Measurements from ENCODE around the gene TTLL8.
"Not testable (repeated sequence)": the region's sequence is repeated elsewhere in the genome, so short reads cannot be mapped to it uniquely, and the experiment has no call there.

Gene TTLL8

GRCh38 chr22:50088096-50088495 lies 30.0 kb upstream of the TTLL8 start:
- ChIA-PET POLR2A (no interaction called here), CTCF (no interaction called here)
- DNase-seq (ENCODE audit: extremely low spot score) = no peak
- TF ChIP-seq FOXM1 (IDR thresholded peaks at IDR 0.05; ENCODE audit: borderline replicate concordance) = no peak

GRCh38 chr22:50087646-50088045 lies 29.5 kb upstream of the TTLL8 start:
- DNase-seq (ENCODE audit: extremely low spot score) = no peak
- no peak for TF ChIP-seq LEF1 (IDR thresholded peaks at IDR 0.05; ENCODE audit: borderline replicate concordance)
- TF ChIP-seq CTBP1 (IDR thresholded peaks at IDR 0.05; ENCODE audit: borderline replicate concordance) = no peak
- TF ChIP-seq ZNF384 (IDR thresholded peaks at IDR 0.05) = no peak
- TF ChIP-seq HDGF (IDR thresholded peaks at IDR 0.05; ENCODE audit: borderline replicate concordance) = no peak
- POLR2A ChIA-PET = no interaction called here
- CTCF ChIA-PET = no interaction called here

- DNase-seq (ENCODE audit: extremely low spot score); CTCF ChIA-PET; POLR2A ChIA-PET: not testable (repeated sequence)
Measured at GRCh38 chr22:50086975-50087374, 28.9 kb upstream of the TTLL8 start.

GRCh38 chr22:50086526-50086925 lies 28.4 kb upstream of the TTLL8 start:
- DNase-seq (ENCODE audit: extremely low spot score) = no peak
- ChIA-PET CTCF (interaction anchor here (0.8 to 1.3 kb wide), 2 partner anchors 27 to 56 kb away, joined by 4 read pairs; no protein-coding TSS in a partner anchor), POLR2A (no interaction called here)
- TF ChIP-seq CTBP1 (IDR thresholded peaks at IDR 0.05; ENCODE audit: borderline replicate concordance) = no peak
- TF ChIP-seq SP1 (IDR thresholded peaks at IDR 0.05) = no peak
- no peak for TF ChIP-seq FOXM1 (IDR thresholded peaks at IDR 0.05; ENCODE audit: borderline replicate concordance)
- no peak for TF ChIP-seq SUZ12 (IDR thresholded peaks at IDR 0.05)
- no peak for TF ChIP-seq FOXK2 (IDR thresholded peaks at IDR 0.05)
- TF ChIP-seq BHLHE40 (IDR thresholded peaks at IDR 0.05; ENCODE audit: borderline replicate concordance) = no peak
- TF ChIP-seq ARNT (IDR thresholded peaks at IDR 0.05) = no peak
- no peak for TF ChIP-seq ZNF384 (IDR thresholded peaks at IDR 0.05)
- no peak for TF ChIP-seq ELF4 (IDR thresholded peaks at IDR 0.05)
- no peak for TF ChIP-seq NFRKB (IDR thresholded peaks at IDR 0.05)
- no peak for TF ChIP-seq LEF1 (IDR thresholded peaks at IDR 0.05; ENCODE audit: borderline replicate concordance)
- TF ChIP-seq FOXA1 (IDR thresholded peaks at IDR 0.05) = no peak
- TF ChIP-seq TARDBP (IDR thresholded peaks at IDR 0.05) = no peak

GRCh38 chr22:50085211-50085972 lies 27.3 kb upstream of the TTLL8 start, which contains the start of gene MLC1:
MLC1 (minus strand) TSS chr22:50085426; CDS start chr22:50084902, 524 bp downstream.
- peak; percentile 28 for DNase-seq (ENCODE audit: extremely low spot score)
- TF ChIP-seq L3MBTL2 (conservative IDR thresholded peaks at IDR 0.05) (peak; percentile 54), ELF4 (IDR thresholded peaks at IDR 0.05) (no peak)
- POLR2A ChIA-PET = interaction anchor here (1.1 to 1.9 kb wide), 3 partner anchors 20 to 29 kb away, joined by 3 to 8 read pairs (median 3); no protein-coding TSS in a partner anchor
- CTCF ChIA-PET = interaction anchor here (0.5 to 1.3 kb wide), 4 partner anchors 26 to 243 kb away, joined by 4 read pairs; no protein-coding TSS in a partner anchor

- no peak for DNase-seq (ENCODE audit: extremely low spot score)
- CTCF ChIA-PET = no interaction called here
- TF ChIP-seq ELF4 (IDR thresholded peaks at IDR 0.05) (no peak), TARDBP (IDR thresholded peaks at IDR 0.05) (no peak), NFRKB (IDR thresholded peaks at IDR 0.05) (no peak), FOXA1 (IDR thresholded peaks at IDR 0.05) (no peak), SP1 (IDR thresholded peaks at IDR 0.05) (no peak), BHLHE40 (IDR thresholded peaks at IDR 0.05; ENCODE audit: borderline replicate concordance) (no peak), PKNOX1 (IDR thresholded peaks at IDR 0.05) (no peak)
- POLR2A ChIA-PET = interaction anchor here (1.1 to 1.9 kb wide), 2 partner anchors 19 to 21 kb away, joined by 3 to 8 read pairs; no protein-coding TSS in a partner anchor
Measured at GRCh38 chr22:50084614-50085021, 26.5 kb upstream of the TTLL8 start.

- ChIA-PET CTCF (no interaction called here), POLR2A (interaction anchor here (1.9 kb wide), 1 partner anchor 21 kb away, joined by 8 read pairs; no protein-coding TSS in a partner anchor)
- no peak for DNase-seq (ENCODE audit: extremely low spot score)
- no peak for TF ChIP-seq SP1 (IDR thresholded peaks at IDR 0.05)
Measured at GRCh38 chr22:50084080-50084477, 26.0 kb upstream of the TTLL8 start.

GRCh38 chr22:50083462-50084079 lies 25.5 kb upstream of the TTLL8 start:
- no peak for DNase-seq (ENCODE audit: extremely low spot score)
- CTCF ChIA-PET = no interaction called here
- POLR2A ChIA-PET = no interaction called here
- TF ChIP-seq CTBP1 (IDR thresholded peaks at IDR 0.05; ENCODE audit: borderline replicate concordance) (no peak), HDGF (IDR thresholded peaks at IDR 0.05; ENCODE audit: borderline replicate concordance) (no peak), LEF1 (IDR thresholded peaks at IDR 0.05; ENCODE audit: borderline replicate concordance) (no peak), PKNOX1 (IDR thresholded peaks at IDR 0.05) (no peak), BHLHE40 (IDR thresholded peaks at IDR 0.05; ENCODE audit: borderline replicate concordance) (no peak), FOXM1 (IDR thresholded peaks at IDR 0.05; ENCODE audit: borderline replicate concordance) (no peak), L3MBTL2 (conservative IDR thresholded peaks at IDR 0.05) (no peak), SP1 (IDR thresholded peaks at IDR 0.05) (no peak)
